A673 (cell line): ENCODE results near the gene SMPD2. TPM values are rescaled to one million over a fixed set of nuclear protein-coding genes. Genes with fewer than 3 reads are reported as not detected.
A peak's percentile ranks its signal among the peaks of the same experiment; 100 is the strongest.

Experiments
- BruUV-seq: library from RNA; stranded (reverse); fragments of 400-500 nt; replicated peaks from 2 replicates; lab custom pipeline; 2021; lab: Mats Ljungman, UMichigan
- CTCF ChIA-PET: fragments of 300-600 bp; sonication (Branson Sonifier 250); formaldehyde crosslinking; loops from one replicate; lab custom pipeline; 2022; ENCODE audit warnings: antibody characterized with exemption; lab: Charles Lee
- POLR2A ChIA-PET: fragments of 300-600 bp; sonication (Branson Sonifier 250); formaldehyde crosslinking; loops from one replicate; lab custom pipeline; 2022; ENCODE audit warnings: antibody characterized with exemption; ENCODE audit not compliant: low non-redundant PET; lab: Charles Lee
- DNase-seq: peaks from one replicate; pipeline ENCODE4 v3.0.0-alpha.2; 2015; ENCODE audit warnings: low spot score
- H3K27ac ChIP-seq: fragments of 200-600 bp; sonication (generic); 2 replicates; pipeline ENCODE4 v1.5.1; 2016; ENCODE audit warnings: mixed run types, low read depth, mild to moderate bottlenecking, mixed read lengths, antibody characterized with exemption, low read length; ENCODE audit not compliant: poor library complexity, severe bottlenecking
- H3K27me3 ChIP-seq: fragments of 200-600 bp; sonication (generic); replicated peaks from 2 replicates; pipeline ENCODE4 v1.6.1; 2017; ENCODE audit warnings: mixed run types, low read depth, mild to moderate bottlenecking, mixed read lengths, antibody characterized with exemption, low read length; ENCODE audit not compliant: insufficient read depth, poor library complexity
- H3K36me3 ChIP-seq: fragments of 200-600 bp; sonication (generic); 2 replicates; pipeline ENCODE4 v1.6.1; 2016; ENCODE audit warnings: mixed run types, mild to moderate bottlenecking, mixed read lengths, antibody characterized with exemption, low read length; ENCODE audit not compliant: insufficient read depth, poor library complexity, severe bottlenecking
- H3K4me1 ChIP-seq: fragments of 200-600 bp; sonication (generic); 2 replicates; pipeline ENCODE4 v1.6.1; 2017; ENCODE audit warnings: mixed run types, mild to moderate bottlenecking, mixed read lengths, antibody characterized with exemption, low read length; ENCODE audit not compliant: insufficient read depth, poor library complexity, severe bottlenecking
- H3K4me3 ChIP-seq: fragments of 200-600 bp; sonication (generic); 2 replicates; pipeline ENCODE4 v1.5.1; 2016; ENCODE audit warnings: low read depth, mixed run types, mild to moderate bottlenecking, mixed read lengths, low read length; ENCODE audit not compliant: poor library complexity, severe bottlenecking
- H3K9me3 ChIP-seq: fragments of 200-600 bp; sonication (generic); 2 replicates; pipeline ENCODE4 v1.6.1; 2016; ENCODE audit warnings: mixed run types, low read depth, mild to moderate bottlenecking, mixed read lengths, antibody characterized with exemption, low read length; ENCODE audit not compliant: poor library complexity, severe bottlenecking
- CTCF ChIP-seq: fragments of 300-800, 200-600 bp; sonication (generic); conservative IDR thresholded peaks from 2 replicates; pipeline ENCODE4 v1.5.1; 2017; ENCODE audit warnings: low read depth, mild to moderate bottlenecking, antibody characterized with exemption, low read length, moderate library complexity, mixed read lengths
- EZH2 ChIP-seq: fragments of 200-600 bp; sonication (generic); IDR thresholded peaks from 2 replicates; pipeline ENCODE4 v1.6.1; 2017; ENCODE audit warnings: borderline replicate concordance, low read depth, mild to moderate bottlenecking, mixed read lengths, antibody characterized with exemption, low read length; ENCODE audit not compliant: poor library complexity, severe bottlenecking
- intact Hi-C: fragments of 100-400 bp; cut with micrococcal nuclease; formaldehyde crosslinking; loops from one replicate; pipeline ENCODE4 v1.10.0; 2022; ENCODE audit not compliant: unreplicated experiment
- total RNA-seq: library from RNA; stranded (reverse); gene quantifications from 2 replicates; pipeline ENCODE4 v1.2.3, GENCODE V29; 2021

Gene SMPD2
- total RNA-seq, 1 experiment from 2014 or later = 8.6 TPM

GRCh38 chr6:109441069-109441816, 719 bp downstream of the SMPD2 start:
- peak overlapping the region; percentile 87 for H3K27ac ChIP-seq
- POLR2A ChIA-PET = interaction anchor here (0.7 kb wide), 1 partner anchor 7 kb away, joined by 4 read pairs; no protein-coding TSS in a partner anchor
- intact Hi-C loops = loop anchor here (2.0 kb wide), 1 partner anchor 58 kb away; the partner anchor contains the start of gene CD164
- peak overlapping the region; percentile 90 for H3K4me3 ChIP-seq
- no peaks in the 10 kb centered on the region for H3K4me1 ChIP-seq
- TSS peak; percentile 39 for BruUV-seq
- no peaks in the 10 kb centered on the region for H3K36me3 ChIP-seq
- TF ChIP-seq CTCF = peak; percentile 34
- TF ChIP-seq EZH2 = no peak
- CTCF ChIA-PET = no interaction called here
- no peaks in the 10 kb centered on the region for H3K9me3 ChIP-seq
- peak; percentile 61 for DNase-seq
- H3K27me3 ChIP-seq = no peaks in the 10 kb centered on the region

- POLR2A ChIA-PET = no interaction called here
- no peak for DNase-seq
- H3K9me3 ChIP-seq = no peaks in the 10 kb centered on the region
- CTCF ChIA-PET = no interaction called here
- TF ChIP-seq EZH2 = no peak
- TF ChIP-seq CTCF = no peak
- H3K4me1 ChIP-seq = no peaks in the 10 kb centered on the region
- H3K27me3 ChIP-seq = no peaks in the 10 kb centered on the region
- no peak overlapping the region for H3K4me3 ChIP-seq
- no peaks in the 10 kb centered on the region for H3K36me3 ChIP-seq
- no TSS peak for BruUV-seq
- intact Hi-C loops = no loop called here
- no peak overlapping the region for H3K27ac ChIP-seq
Observed at GRCh38 chr6:109442393-109442924, 1.9 kb downstream of the SMPD2 start.

- no peaks in the 10 kb centered on the region for H3K9me3 ChIP-seq
- intact Hi-C loops = no loop called here
- no peaks in the 10 kb centered on the region for H3K36me3 ChIP-seq
- TF ChIP-seq CTCF = no peak
- BruUV-seq = no TSS peak
- ChIA-PET POLR2A (no interaction called here), CTCF (no interaction called here)
- H3K4me1 ChIP-seq = no peaks in the 10 kb centered on the region
- H3K27ac ChIP-seq = no peak overlapping the region
- no peak for DNase-seq
- H3K27me3 ChIP-seq = no peaks in the 10 kb centered on the region
- H3K4me3 ChIP-seq = no peak overlapping the region
Observed at GRCh38 chr6:109443425-109443950, 3.0 kb downstream of the SMPD2 start.
